Endothelial cell of umbilical vein (primary cell): ENCODE measurements around the gene CACNA1C. TPM values are rescaled to one million over a fixed set of nuclear protein-coding genes. Genes with fewer than 3 reads are reported as not detected.

Experiments
- BruUV-seq: library from RNA; stranded (reverse); fragments of 400-500 nt; replicated peaks from 2 replicates; lab custom pipeline; 2021; lab: Mats Ljungman, UMichigan
- CTCF ChIA-PET: fragments of 300-600, 350-600 bp; sonication (Branson Sonifier 250); formaldehyde crosslinking; loops from one replicate; lab custom pipeline; 2021; ENCODE audit warnings: antibody characterized with exemption, inconsistent platforms; lab: Charles Lee
- POLR2A ChIA-PET: fragments of 300-600, 350-600 bp; sonication (Branson Sonifier 250); formaldehyde crosslinking; loops from one replicate; lab custom pipeline; 2021; ENCODE audit warnings: antibody characterized with exemption, inconsistent platforms; lab: Charles Lee
- DNase-seq: peaks from one replicate; pipeline ENCODE4 v3.0.0-alpha.2; 2011; ENCODE audit warnings: low read depth, low spot score
- FAIRE-seq: peaks from 2 replicates; lab custom pipeline; 2011; peaks lifted over from hg19 to GRCh38; lab: Jason Lieb, UNC
- H2AFZ ChIP-seq: 2 replicates; pipeline ENCODE4 v1.6.0; 2012; ENCODE audit warnings: low read depth, low read length, control low read depth, inconsistent platforms
- H3K27ac ChIP-seq: 2 replicates; pipeline ENCODE4 v1.5.1; 2011; ENCODE audit warnings: low read depth, mild to moderate bottlenecking, control low read depth, low read length, moderate library complexity; ENCODE audit not compliant: insufficient read depth
- H3K27me3 ChIP-seq, 2 experiments: 2 replicates each; pipeline versions ENCODE4 v1.6.0 to v1.6.1; 2011; ENCODE audit warnings: low read length in 2 of 2, mixed read lengths in 1 of 2; ENCODE audit not compliant: control insufficient read depth in 2 of 2, insufficient read depth in 2 of 2
- H3K36me3 ChIP-seq, 2 experiments: 2 replicates in 1 of 2; 3 replicates in 1 of 2; pipeline ENCODE4 v1.5.1; 2011; ENCODE audit warnings: low read length in 2 of 2, mild to moderate bottlenecking in 1 of 2, moderate library complexity in 1 of 2; ENCODE audit not compliant: control insufficient read depth in 2 of 2, insufficient read depth in 2 of 2; ENCODE audit errors: extremely low read depth in 1 of 2
- H3K4me1 ChIP-seq: 3 replicates; pipeline ENCODE4 v1.5.1; 2011; ENCODE audit warnings: mild to moderate bottlenecking, low read length; ENCODE audit not compliant: control insufficient read depth, insufficient read depth; ENCODE audit errors: extremely low read depth
- H3K4me2 ChIP-seq: 2 replicates; pipeline ENCODE4 v1.6.1; 2011; ENCODE audit warnings: low read length, control low read depth, mixed read lengths; ENCODE audit not compliant: insufficient read depth
- H3K4me3 ChIP-seq, 3 experiments: fragments of 200-600 bp in 1 of 3; sonication (generic), shearing (Covaris generic) in 1 of 3; replicated peaks in 1 of 3; 2 replicates each; pipeline ENCODE4 v1.5.1; 2011 to 2016; ENCODE audit warnings: control low read depth in 3 of 3, low read length in 3 of 3, mild to moderate bottlenecking in 2 of 3, inconsistent platforms in 1 of 3, low read depth in 1 of 3, moderate library complexity in 1 of 3; ENCODE audit not compliant: insufficient read depth in 1 of 3
- H3K79me2 ChIP-seq: 2 replicates; pipeline ENCODE4 v1.6.0; 2012; ENCODE audit warnings: low read length, inconsistent platforms; ENCODE audit not compliant: control insufficient read depth, insufficient read depth
- H3K9ac ChIP-seq: replicated peaks from 2 replicates; pipeline ENCODE3; 2011; ENCODE audit warnings: low read length, control low read depth; ENCODE audit not compliant: insufficient read depth; ENCODE audit errors: extremely low read depth
- H3K9me1 ChIP-seq: replicated peaks from 3 replicates; pipeline ENCODE4 v1.6.0; 2011; ENCODE audit warnings: mild to moderate bottlenecking, low read length; ENCODE audit not compliant: control insufficient read depth, insufficient read depth; ENCODE audit errors: extremely low read depth
- H3K9me3 ChIP-seq: replicated peaks from 2 replicates; pipeline ENCODE4 v1.5.1; 2012; ENCODE audit warnings: low read length, inconsistent platforms; ENCODE audit not compliant: control insufficient read depth, insufficient read depth
- H4K20me1 ChIP-seq: replicated peaks from 2 replicates; pipeline ENCODE3; 2011; ENCODE audit warnings: mild to moderate bottlenecking, low read length; ENCODE audit not compliant: control insufficient read depth, insufficient read depth; ENCODE audit errors: extremely low read depth
- EZH2 ChIP-seq: IDR thresholded peaks from 2 replicates; pipeline ENCODE4 v1.6.1; 2012; ENCODE audit warnings: borderline replicate concordance, low read depth, mild to moderate bottlenecking, moderate library complexity, low read length, inconsistent platforms; ENCODE audit not compliant: severe bottlenecking
- FOS ChIP-seq: IDR thresholded peaks from 2 replicates; pipeline ENCODE4 v1.6.1; 2011; ENCODE audit warnings: mild to moderate bottlenecking, low read length, moderate library complexity, borderline replicate concordance; ENCODE audit not compliant: insufficient read depth
- GATA2 ChIP-seq: IDR thresholded peaks from 2 replicates; pipeline ENCODE4 v1.7.0; 2011; ENCODE audit warnings: low read depth, mild to moderate bottlenecking, moderate library complexity, mixed read lengths, low read length; ENCODE audit not compliant: insufficient read length, insufficient read depth
- JUN ChIP-seq: IDR thresholded peaks from 2 replicates; pipeline ENCODE4 v1.6.1; 2011; ENCODE audit warnings: borderline replicate concordance, low read depth; ENCODE audit not compliant: insufficient read length, insufficient read depth
- MYC ChIP-seq: IDR thresholded peaks from one replicate; pipeline ENCODE4 v1.6.1; 2011; ENCODE audit warnings: mild to moderate bottlenecking, low read depth, low read length
- POLR2A ChIP-seq: IDR thresholded peaks from 2 replicates; pipeline ENCODE4 v1.6.1; 2012; ENCODE audit warnings: low read depth, mild to moderate bottlenecking, control low read depth, low read length
- POLR2AphosphoS5 ChIP-seq: IDR thresholded peaks from 2 replicates; pipeline ENCODE4 v1.6.1; 2012; ENCODE audit warnings: low read depth, mild to moderate bottlenecking, control low read depth, low read length, moderate library complexity; ENCODE audit not compliant: insufficient read depth
- dilution Hi-C: fragments of 300-500 bp; cut with MboI; formaldehyde crosslinking; loops from one replicate; pipeline ENCODE4 v1.15.0; 2019; ENCODE audit warnings: low sequenced_read_pairs; ENCODE audit not compliant: extremely low pct_ligation_motif_present
- intact Hi-C: fragments of 100-400 bp; cut with micrococcal nuclease; formaldehyde crosslinking; loops from one replicate; pipeline ENCODE4 v1.10.0; 2022
- polyA plus RNA-seq, 4 experiments: library from polyadenylated mRNA; depleted of rRNA in 3 of 4; stranded (reverse) in 3 of 4; unstranded in 1 of 4; fragments of >200 nt; gene quantifications; 2 replicates each; pipeline versions ENCODE4 v1.2.1 to v1.2.3, GENCODE V29; 2011 to 2012; ENCODE audit warnings: missing spikeins in 1 of 4
- total RNA-seq: library from RNA; stranded (reverse); gene quantifications from 2 replicates; pipeline ENCODE4 v1.2.3, GENCODE V29; 2021
- TF ChIP-seq, protein P1 (sequence below): IDR thresholded peaks from 2 replicates; pipeline ENCODE4 v1.6.1; 2011; ENCODE audit not compliant: insufficient read depth, insufficient read length
- TF ChIP-seq, protein P2 (sequence below), 2 donors: IDR thresholded peaks; 1 replicate in 1 of 2; 2 replicates in 1 of 2; pipeline ENCODE4 v1.5.1; 2011; ENCODE audit warnings: low read length in 2 of 2, mild to moderate bottlenecking in 2 of 2, moderate library complexity in 2 of 2, control low read depth in 1 of 2, inconsistent platforms in 1 of 2, low read depth in 1 of 2; ENCODE audit not compliant: insufficient read depth in 1 of 2; ENCODE audit errors: extremely low read depth in 1 of 2

CACNA1C gene
- total and polyA plus RNA-seq, 2 donors (not counting 3 experiments of a cell fraction or from before 2014, with no cell fraction given): not detected

DNA sequence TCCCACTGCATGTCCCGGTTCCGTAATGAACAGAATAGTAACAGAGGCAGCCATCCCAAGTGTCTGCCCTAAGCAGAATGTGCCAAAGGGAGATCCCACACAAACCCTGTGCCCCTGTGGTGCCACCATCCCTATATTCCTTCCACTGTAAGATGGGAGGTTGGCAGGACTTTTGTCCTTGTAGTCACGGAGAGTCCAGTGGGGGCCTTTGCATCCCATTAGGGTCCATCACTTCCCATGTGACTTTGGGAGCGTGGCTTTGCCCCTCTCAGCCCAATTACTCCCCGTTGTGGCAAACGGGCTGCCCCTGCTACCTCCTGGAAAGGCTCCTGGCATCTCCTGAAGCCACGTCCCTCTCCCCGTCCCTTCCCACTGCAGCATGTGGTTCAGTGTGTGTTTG is 552.5 kb downstream of the CACNA1C start:
- Histone ChIP-seq H3K9me1 (no peaks in the 10 kb centered on the region), H3K27me3 (no peaks in the 10 kb centered on the region), H3K9ac (no peak overlapping the region), H3K4me1 (no peaks in the 10 kb centered on the region), H3K9me3 (no peaks in the 10 kb centered on the region), H3K36me3 (no peaks in the 10 kb centered on the region), H3K27ac (no peak overlapping the region), H4K20me1 (no peaks in the 10 kb centered on the region), H3K4me2 (no peak overlapping the region), H3K4me3 (no peak overlapping the region), H3K79me2 (no peaks in the 10 kb centered on the region), H2AFZ (no peak overlapping the region)
- intact Hi-C loops: no loop called here
- CTCF ChIA-PET: no interaction called here
- no peak for DNase-seq
- no peak for TF ChIP-seq GATA2
- no peak for TF ChIP-seq MYC
- no peak for TF ChIP-seq FOS
- TF ChIP-seq, protein P1, sequence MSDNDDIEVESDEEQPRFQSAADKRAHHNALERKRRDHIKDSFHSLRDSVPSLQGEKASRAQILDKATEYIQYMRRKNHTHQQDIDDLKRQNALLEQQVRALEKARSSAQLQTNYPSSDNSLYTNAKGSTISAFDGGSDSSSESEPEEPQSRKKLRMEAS: no peak
- no peak for TF ChIP-seq JUN
- TF ChIP-seq EZH2: no peak
- TF ChIP-seq, protein P2, sequence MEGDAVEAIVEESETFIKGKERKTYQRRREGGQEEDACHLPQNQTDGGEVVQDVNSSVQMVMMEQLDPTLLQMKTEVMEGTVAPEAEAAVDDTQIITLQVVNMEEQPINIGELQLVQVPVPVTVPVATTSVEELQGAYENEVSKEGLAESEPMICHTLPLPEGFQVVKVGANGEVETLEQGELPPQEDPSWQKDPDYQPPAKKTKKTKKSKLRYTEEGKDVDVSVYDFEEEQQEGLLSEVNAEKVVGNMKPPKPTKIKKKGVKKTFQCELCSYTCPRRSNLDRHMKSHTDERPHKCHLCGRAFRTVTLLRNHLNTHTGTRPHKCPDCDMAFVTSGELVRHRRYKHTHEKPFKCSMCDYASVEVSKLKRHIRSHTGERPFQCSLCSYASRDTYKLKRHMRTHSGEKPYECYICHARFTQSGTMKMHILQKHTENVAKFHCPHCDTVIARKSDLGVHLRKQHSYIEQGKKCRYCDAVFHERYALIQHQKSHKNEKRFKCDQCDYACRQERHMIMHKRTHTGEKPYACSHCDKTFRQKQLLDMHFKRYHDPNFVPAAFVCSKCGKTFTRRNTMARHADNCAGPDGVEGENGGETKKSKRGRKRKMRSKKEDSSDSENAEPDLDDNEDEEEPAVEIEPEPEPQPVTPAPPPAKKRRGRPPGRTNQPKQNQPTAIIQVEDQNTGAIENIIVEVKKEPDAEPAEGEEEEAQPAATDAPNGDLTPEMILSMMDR (IDR thresholded peaks at IDR 0.05; ENCODE audit: extremely low read depth in 1 of 2, insufficient read depth in 1 of 2, low read depth in 1 of 2, low read length in 2 of 2): no peak
- TF ChIP-seq POLR2A: no peak
- TF ChIP-seq POLR2AphosphoS5: no peak
- dilution Hi-C loops: no loop called here
- no peak for FAIRE-seq
- POLR2A ChIA-PET: no interaction called here
- BruUV-seq: no TSS peak
